Keratinocyte (primary cell): ENCODE results near the gene HCRT.

Source experiments
- CTCF ChIP-seq, 3 experiments: IDR thresholded peaks in 1 of 3; conservative IDR thresholded peaks in 1 of 3; optimal IDR thresholded peaks in 1 of 3; 2 replicates in 2 of 3; 3 replicates in 1 of 3; pipeline versions ENCODE3 to v1.5.1; 2011; ENCODE audit warnings: low read length in 3 of 3, mild to moderate bottlenecking in 3 of 3, moderate library complexity in 2 of 3, control low read depth in 1 of 3, inconsistent platforms in 1 of 3; ENCODE audit not compliant: insufficient read depth in 2 of 3; ENCODE audit errors: extremely low read depth in 1 of 3
- EZH2 ChIP-seq: IDR thresholded peaks from one replicate; pipeline ENCODE4 v1.6.1; 2012; ENCODE audit warnings: inconsistent platforms, mild to moderate bottlenecking, low read length, moderate library complexity

DNA sequence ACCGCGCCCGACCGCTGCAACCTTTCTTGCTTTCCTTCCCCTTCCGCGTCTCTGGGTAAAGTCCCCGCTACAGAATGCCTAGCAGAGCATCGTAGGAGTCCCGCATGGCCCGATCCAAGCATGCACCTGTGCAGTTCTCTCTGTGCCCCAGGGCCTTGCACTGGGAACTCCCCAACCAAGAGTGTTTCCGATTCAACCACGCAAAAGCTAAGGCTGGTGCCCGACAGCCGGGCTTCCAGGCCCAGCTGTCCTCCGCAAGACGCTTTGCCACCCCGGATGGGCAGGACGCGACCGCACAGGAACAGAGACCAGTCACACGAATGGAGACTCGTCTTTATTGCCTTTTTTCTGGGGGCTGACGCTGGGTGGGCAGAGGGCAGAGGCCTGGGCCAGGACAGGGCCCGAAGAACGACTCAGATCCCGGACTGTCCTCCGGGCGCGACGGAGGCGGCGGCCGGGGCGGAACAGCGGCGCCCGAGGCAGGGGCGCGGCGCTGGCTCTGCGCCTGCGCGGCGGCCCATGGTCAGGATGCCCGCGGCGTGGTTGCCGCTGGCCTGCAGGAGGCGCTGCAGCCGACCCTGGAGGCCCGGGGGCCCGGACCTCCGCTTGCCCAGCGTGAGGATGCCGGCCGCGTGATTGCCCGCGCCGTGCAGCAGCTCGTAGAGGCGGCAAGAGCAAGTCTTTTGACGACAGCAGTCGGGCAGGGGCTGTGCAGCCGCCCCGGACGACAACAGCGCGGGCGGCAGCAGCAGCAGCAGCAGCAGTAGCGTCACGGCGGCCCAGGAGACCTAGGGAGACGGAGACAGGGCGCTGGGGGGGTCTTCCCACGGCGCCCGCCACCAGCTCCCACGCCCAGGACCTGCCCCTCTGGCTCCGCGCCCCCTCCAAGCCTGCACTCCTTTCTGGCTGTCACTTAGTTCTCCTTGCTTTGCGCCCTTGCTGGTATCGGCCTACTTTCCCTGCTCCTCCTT, 1.2 kb downstream of the HCRT start:
- peak; percentile 31 to 64 (median 47) for TF ChIP-seq CTCF (optimal IDR thresholded peaks at IDR 0.05 in 1 of 3, IDR thresholded peaks at IDR 0.05 in 1 of 3, conservative IDR thresholded peaks at IDR 0.05 in 1 of 3; ENCODE audit: extremely low read depth in 1 of 3, insufficient read depth in 2 of 3, low read length in 3 of 3)
- no peak for TF ChIP-seq EZH2
